ENCODE data around the gene EHD4.

The EHD4 gene

DNA sequence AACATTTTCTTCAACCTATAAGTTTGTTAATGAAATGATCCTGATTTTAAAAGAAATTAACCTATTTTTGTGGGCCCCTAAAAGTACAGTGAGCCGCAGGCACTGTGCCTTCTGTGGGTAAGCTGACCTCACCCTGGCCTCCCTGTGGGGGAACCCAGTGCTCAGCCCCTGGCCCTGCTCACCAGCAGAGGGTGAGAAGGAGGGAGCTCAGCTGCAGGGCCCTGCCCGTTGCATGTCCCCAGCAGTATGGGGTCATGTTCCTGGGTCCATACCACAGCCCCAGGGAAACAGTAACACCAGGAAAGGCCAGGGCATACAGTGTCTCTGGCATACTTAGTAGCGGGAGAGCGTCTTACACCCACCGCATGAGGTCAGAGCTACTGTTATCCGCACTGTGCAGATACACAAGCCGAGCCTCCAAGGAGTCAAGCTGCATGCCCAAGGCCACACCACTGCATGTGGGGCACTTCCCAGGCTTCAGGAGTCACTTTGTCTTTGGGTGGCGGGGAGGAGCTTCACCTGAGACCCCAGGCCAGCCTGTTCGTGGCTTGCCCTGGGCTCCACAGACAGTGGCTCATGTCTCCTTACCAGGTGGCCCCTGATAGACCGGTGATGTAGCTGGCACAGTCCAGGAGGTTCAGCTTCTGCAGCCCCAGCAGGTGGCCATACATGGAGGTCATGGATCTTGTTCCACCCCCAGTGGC lies 22.6 kb upstream of the EHD4 start:
- no peak for DNase-seq (ENCODE audit: low read depth)

DNA sequence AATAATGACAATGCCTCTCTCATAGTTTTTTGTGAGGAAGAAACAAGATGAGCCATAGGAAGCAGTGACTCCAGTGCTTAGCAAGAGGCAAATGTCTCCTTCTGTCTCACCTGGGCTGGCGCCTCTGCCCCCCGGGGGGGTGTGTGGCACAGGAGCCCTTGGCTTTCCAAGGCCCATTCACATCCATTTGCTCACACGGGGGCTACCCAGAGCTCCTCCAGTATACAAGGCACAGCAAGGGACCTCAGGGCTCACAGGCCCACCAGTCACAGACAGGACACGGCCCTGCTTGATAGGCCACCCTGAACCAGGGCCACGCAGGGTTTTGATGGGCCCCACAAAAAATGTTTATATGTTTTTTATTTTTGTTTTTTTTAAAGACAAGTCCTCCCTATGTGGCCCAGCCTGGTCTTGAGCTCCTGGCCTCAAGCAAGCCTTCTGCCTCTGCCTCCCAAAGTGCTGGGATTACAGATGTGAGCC lies 21.9 kb upstream of the EHD4 start:
- no peak for DNase-seq (ENCODE audit: low read depth)

DNA sequence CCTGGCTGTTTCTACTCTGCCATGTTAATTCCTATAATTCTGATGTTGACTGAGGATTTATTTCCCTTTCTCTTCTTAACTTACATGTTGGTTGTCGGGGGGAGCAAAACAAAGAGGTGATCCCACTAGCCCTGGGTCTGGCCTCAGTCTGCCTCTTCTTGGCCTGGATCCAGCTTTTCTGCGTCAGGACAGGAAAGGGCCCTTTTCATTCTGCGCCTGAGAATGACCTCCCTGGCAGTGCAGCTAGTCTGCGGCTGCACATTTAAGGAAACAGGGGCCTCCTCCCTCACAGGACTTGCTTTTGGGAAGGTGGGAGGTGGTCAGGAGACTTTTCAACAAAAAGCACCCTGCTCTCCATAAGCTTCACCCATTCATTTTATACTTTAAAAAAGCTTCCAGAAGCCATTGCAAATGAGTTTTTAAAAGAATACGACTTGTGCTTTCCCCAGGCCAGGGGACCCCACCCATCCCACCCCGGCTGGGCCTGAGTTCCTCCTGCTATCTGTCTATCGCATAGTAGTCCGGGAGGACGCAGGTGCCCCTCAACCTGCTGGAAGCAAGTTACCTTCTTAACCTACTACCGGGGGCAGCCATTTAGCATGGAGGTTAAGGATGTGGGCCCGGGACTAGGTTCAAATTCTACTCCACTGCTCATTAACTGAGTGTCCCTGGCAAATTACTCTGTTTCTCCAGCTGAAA lies 21.3 kb upstream of the EHD4 start:
- no peak for DNase-seq (ENCODE audit: low read depth)

DNA sequence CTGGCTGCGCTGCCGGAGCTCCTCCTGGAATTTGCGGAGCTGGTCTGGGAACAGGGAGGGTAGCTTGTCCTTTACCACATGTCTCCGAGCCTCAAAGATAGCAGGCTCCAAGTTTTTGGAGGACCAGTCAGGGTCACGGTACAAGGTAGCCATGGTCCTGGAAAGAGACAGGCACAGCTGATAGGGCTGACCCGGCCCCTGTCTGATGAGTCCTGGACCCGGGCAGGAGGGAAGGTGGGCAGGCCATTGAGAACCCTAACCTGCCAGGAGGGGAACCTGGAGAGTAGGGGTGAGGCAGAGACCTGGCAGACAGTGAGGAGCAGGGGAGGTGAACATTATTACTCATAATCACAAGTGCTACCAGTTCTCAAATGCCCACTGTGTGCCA lies 20.4 kb upstream of the EHD4 start:
- no peak for DNase-seq (ENCODE audit: low read depth)

DNA sequence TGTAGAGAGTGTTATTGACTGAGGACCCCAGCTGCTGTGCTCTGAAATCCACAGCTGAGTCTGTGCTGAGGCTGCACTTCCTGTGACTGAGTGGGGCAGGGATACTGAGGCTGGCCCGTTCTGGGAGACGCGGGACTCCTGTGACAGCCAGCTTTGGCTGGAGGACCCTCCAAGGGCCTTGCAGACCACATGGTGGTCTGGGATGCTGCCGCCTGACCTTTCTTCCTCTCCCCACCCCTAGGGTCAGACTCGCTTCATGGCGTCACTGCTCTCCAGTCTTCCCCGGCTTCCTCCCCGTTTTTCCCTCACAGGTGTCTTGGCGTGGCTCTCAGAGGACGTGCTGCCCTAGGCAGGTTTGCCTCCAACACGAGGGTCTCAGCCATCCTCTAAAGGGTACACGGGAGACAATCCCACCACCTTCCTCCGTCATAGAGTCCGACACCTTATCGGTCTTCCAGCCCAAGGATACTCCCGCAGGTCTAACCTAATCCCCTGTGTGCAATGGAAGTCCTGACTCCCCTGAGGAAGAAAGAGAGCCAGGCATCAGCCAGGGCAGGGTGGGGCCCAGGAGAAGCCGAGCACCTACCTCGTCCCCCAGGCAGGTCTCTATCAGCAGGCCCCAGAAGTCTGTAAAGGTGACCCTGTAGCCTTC lies 19.9 kb upstream of the EHD4 start:
- no peak for DNase-seq (ENCODE audit: low read depth)

DNA sequence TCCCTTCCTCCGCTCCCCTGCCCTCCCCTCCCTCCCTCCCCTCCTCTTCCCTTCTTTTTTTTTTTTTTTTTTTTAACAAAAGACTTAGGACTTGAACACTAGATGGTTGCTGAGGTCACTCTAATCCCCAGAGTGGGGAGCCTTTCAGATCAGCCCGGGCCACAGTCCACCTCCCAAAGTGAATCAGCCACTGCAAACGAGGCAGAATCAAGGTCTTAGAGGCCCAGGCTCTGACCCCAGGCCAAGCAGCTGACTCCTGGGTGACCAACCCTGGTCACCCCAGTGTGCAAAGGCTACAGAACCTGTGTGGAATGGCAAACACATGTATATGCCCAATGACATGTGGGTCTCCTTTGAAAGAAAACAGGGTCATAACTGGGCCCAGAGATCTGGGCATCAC lies 18.3 kb upstream of the EHD4 start:
- no peak for DNase-seq (ENCODE audit: low read depth)

DNA sequence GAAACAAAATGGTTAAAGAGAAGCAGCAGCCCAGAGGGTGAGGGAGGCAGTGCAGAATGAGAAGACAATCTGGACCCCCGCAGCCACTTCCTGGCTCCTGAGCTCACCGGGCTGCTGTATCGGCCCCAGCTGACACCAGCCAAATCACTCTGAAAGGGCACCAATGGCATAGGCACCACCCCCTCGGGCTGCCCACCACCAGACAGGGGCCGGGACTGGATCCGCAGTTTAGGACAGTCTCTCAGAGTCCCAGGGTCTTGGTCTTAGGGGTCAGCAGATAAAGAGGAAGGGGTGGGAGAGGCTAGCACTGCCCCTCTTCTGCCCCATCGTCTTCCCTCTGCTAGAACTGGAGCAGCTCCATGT lies 17.9 kb upstream of the EHD4 start:
- no peak for DNase-seq (ENCODE audit: low read depth)

DNA sequence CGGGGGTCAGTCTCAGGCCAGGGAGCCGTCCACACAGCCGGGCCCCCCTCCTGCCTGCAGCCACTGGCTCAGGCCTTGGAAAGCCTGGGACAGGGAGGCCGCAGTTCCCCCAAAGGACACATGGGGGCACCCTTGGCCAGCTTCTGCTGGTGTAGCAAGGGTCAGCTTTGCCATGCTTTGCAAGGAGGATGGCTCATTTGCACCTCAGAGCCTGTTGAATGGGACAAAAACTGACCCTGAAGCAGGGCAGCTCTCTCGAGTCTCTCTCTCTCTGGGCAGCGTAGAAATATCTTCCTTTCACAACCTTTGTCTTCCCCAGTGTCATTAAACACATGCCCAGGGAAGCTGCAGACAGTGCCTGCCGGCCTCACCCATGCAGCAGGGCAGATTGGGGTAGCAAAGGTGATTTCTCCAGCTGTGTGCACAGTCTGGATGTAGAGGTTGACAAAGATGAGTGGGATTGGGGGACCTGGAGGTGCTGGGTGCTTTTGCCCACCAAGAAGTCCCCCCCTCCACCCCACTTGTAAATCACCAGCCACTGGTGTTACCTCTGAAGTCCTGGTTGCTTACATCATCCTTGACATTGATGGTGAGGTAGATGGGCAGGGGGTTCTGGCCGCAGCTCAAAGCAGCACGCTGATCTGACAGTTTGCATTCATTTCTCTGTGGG lies 17.4 kb upstream of the EHD4 start:
- DNase-seq (ENCODE audit: low read depth), result peak; percentile 80

DNA sequence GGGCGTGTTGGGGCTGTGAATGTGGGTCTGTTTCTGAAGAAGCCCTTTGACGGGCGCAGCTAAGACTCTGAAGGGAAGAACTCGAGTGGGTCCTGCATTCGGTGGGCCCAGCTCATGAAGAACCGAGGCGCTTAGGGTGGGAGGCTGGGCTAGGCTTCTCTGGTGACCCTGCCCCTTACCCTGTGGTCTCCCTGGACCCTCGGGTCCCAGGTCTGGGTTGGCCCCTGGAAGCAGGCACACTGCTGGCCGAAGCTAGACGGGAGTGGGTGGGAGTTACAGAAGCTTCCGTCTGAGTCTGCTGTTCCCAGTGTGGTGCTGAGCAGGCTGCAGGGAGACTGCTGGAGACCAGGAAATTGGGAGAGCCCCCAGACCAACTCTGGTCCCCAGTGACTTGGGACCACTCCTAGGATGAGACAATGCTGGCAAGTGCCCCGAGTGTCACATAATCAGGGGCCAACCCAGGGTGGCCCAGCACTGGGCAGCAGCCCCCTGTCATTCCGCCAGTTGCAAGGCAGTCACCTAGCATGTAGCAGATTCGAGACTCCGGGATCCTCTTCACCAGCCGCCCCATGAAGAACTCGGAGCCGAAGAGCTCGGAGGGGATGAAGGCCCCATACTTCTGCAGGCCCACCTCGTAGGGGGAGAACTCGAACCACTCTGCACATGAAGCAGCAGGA lies 16.7 kb upstream of the EHD4 start:
- DNase-seq (ENCODE audit: low read depth), result no peak

DNA sequence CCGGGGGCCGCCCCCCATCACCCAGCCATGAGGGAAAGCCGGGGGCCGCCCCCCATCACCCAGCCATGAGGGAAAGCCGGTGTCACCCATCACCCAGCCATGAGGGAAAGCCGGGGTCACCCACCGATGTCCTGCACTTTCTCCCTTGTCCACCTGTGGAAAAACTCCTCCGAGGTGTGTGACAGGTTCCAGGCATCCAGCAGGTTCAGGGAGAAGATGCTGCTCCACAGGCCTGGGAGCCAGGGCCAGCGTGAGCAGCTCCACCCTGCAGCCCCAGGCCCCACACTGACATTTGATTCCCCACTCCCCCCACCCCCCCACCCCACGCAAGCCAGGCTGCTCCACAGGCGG lies 15.5 kb upstream of the EHD4 start:
- DNase-seq (ENCODE audit: low read depth), result no peak

DNA sequence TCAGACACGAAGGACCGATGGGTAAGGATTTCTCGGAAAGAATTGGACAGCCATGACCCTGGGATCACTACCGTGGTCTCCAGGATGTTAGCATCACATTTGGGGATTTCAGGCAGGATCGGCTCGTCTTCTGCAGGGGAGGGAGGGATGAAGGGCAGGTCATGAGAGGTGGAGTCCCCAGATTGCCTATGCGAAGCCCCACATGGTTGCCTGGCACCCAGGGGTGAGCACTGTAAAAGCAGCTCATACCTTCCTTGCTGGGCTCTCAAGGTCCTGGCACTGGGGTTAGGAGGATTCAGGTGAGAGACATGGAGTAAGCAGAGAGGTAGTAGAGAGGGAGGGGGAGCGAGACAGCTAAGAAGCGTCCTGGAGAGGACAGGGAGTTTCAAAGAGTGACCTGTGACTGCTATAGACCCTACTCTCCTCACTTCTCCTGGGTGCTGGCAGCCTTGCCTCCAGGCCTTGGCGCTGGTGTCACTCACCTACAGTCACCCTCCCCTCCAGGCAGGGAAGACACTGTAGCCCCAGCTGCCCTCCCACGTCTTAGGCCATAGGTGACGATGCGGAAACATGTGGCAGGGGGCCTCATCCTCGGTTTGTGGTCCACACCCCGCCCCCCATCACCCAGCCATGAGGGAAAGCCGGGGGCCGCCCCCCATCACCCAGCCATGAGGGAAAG lies 15.0 kb upstream of the EHD4 start:
- DNase-seq (ENCODE audit: low read depth), result no peak

DNA sequence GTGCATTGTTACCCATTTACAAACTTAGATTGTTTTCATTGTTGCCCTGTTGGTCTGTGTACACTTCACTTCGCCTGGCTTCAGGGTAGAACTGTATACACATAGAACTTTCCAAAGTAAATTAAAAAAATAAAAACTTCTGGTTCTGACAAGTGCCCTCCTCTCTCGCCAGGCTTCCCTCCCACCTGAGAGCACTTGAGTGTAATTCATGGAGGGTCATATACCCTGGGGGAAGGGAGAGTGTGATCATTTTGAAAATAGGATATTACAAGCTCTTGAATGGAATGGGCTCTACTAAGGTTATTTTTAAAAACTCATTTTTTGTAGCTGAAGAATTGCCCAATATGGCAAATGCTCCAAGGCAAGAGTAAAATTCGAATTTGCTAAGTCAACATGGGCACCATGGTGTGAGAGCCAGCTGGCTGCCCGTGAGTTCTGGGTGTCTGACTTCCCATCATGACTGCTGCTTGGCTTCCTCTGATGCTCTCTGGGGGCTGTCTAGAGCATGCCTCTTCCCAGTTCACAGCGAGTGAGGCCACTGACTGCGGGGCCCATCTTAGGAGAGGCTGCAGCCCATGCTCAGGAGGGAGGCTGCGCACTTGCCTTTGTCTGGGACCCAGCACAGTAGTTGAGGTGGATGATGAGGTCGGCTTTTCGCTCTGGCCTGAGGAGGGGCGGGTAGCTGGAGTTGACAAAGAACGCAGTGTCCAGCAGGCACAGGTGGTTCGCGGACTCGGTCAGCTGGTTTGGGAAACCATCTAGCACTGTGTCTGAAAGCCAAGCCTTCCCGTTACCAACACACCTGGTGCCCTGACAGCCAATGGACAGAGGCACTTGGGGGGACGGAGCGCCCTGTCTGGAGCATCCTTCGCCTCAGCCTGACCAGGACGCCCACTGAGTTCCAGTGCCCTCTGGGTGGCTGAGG lies 13.1 kb upstream of the EHD4 start:
- DNase-seq (ENCODE audit: low read depth), result no peak

DNA sequence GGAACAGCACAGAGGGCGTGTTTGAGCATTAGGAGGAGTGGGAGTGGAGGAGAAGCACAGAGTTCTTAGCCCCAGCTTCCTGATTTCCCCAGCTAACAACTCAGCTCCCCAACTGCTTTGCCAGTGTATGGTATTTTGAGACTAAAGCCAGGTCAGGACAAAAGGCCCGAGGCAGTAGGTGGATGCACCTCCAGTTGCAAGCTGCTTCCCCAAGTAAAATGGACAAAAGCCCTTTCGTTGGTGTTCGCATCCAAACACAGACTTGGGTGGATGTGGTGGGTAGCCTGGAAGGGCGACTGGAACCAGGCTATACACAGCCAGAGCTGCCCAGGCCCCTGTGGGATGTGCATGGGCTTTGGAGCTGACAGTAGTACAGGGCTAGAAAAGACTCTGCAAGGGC lies 12.3 kb upstream of the EHD4 start:
- no peak for DNase-seq (ENCODE audit: low read depth)

DNA sequence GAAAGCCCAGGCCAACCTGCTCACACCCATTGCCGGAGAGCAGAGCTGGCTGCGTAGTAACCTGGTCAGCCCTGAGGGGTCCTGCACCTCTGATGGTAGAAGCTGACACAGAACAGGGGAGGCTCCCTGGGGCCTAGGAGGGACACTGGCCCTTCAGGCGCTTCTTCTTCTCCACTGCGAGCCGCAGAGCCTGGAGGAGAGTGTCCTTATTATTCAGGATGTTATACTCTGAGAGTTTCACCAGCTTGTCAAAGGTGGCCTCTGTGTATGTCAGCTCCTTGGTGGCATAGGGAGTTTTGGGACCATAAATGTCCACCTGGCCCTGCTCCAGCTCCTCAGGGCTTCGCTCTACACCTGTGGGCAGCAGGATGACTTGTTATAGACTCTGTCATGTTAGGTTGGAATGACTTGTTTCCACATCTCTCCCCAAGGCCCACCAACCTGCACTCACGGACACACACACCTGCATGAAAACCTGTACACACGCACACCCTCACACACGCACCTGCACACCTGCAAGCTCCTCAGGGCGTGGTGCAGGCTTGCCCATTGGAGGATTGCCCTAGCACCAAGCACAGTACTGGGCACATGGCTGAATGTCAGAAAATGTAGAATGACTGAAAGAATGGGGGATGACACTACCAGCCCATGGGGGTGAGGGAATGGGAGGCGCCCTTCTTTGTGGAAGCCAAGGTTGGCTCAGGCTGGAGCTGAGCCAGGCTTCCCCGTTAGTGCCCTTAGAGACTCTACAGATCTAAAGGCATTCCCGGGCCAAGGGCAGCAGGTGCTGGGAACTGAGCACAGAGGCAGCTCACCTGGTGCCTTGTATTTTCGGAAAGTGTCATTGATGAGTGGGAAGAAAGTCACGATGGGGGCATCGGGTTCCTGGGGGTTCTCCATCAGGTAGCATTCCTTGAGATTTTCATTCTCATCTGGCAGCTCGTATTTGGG lies 11.5 kb upstream of the EHD4 start:
- no peak for DNase-seq (ENCODE audit: low read depth)

DNA sequence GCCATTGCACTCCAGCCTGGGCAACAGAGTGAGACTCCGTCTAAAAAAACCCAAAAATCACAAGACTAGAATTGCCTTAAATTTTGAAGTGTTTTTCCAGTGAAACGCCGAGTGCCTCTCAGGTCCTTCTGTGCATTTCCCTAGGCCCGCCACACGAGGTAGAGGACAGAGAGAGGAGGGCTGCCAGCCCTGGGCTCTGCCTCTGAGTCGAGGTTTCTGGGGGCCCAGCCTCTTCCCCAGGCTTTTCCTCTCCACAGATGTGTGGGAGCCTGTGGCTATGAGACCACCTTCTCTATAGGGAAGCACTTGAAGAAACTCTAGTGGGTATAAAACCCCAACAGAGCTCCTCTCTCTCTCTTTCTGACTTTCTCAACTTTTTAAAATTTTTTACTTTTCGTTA lies 10.9 kb upstream of the EHD4 start:
- no peak for DNase-seq (ENCODE audit: low read depth)

DNA sequence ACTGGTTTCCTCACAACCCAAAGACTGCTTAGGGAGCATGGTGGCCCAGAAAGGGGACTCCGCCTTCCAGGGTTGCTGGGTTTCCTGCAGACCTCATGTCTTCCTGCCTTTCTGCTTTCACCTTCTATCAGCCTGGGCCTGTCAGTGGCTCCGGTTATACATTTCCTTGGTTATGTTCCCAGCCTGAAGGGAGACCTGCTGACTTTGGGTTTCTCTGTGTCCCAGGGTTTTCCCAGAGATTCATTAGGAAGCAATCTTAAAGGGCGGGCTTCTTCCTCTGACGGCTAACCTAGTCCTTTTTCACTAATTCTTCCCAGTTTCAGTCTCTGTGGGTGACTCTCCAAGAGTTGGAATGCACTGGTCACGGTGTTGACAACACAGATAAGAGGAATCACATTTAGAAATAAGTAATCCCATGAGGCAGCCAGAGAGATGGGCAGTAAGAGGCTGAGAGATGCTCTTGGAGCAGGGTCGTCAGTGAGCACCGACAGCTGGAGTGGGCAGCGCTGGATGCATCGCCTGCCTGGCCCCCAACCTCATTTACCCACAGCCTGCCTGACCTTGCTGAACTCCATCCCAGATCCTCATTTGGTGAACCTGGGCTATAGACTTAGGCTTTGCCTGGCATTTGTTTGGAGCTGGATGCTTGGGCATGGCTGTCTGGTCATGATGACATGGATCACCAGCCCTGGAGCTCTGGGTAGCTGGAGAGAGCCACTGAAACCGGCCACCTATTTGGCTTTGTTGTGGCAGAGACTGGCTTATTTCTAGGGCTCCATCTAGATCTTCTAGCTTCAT lies 10.0 kb upstream of the EHD4 start:
- DNase-seq (ENCODE audit: low read depth), result no peak

DNA sequence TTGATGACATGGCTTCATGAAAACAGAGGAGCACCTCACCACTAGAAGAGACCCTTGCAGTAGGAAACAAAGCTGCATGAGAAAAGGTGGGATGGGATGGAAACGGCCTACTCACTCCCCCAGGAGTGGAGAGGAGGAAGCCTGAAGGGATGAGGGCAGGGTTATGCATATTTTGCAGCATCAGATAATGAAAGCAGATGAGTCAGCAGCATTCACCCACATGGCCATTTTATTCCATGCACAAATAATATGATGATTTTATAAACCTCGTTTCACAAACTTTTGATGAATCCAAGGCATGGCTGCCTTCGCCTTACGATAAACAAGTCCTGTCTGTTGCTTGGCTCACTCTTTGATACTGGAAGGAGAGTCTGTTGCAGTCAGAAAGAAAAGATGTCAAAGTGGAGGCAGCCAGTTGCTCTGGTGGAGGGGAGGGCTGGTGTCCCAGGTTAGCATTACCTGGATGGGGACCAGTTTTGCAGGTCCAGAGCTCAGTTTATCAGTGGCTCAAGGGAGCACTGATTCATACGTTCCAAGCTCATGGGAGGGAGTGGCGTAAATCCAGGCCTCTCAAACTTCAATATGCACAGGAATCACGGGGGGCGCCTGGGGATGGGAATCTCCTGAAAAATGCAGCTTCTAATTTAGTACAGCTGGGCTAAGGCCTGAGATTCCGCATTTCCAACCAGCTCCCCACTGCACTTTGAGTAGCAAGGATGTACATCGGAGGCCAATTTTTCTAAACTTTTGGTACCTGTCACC lies 9.2 kb upstream of the EHD4 start:
- DNase-seq (ENCODE audit: low read depth), result no peak
